SHP77 (cell line): Measurements from ENCODE around the gene HIBCH.
"Not testable (repeated sequence)": the region's sequence is repeated elsewhere in the genome, so short reads cannot be mapped to it uniquely, and the experiment has no call there.

ENCODE experiments used
- DNase-seq, 2 experiments: peaks; one replicate each; lab custom pipeline; 2025; lab: John Stamatoyannopoulos, UW

The HIBCH gene

GRCh38 chr2:190185380-190185779, 134.2 kb downstream of the HIBCH start:
- no peak for DNase-seq

GRCh38 chr2:190184460-190184859, 135.2 kb downstream of the HIBCH start:
- DNase-seq: no peak

GRCh38 chr2:190183539-190183938, 136.1 kb downstream of the HIBCH start:
- DNase-seq: no peak

- no peak for DNase-seq
Measured at GRCh38 chr2:190182071-190182524, 137.5 kb downstream of the HIBCH start.

DNA sequence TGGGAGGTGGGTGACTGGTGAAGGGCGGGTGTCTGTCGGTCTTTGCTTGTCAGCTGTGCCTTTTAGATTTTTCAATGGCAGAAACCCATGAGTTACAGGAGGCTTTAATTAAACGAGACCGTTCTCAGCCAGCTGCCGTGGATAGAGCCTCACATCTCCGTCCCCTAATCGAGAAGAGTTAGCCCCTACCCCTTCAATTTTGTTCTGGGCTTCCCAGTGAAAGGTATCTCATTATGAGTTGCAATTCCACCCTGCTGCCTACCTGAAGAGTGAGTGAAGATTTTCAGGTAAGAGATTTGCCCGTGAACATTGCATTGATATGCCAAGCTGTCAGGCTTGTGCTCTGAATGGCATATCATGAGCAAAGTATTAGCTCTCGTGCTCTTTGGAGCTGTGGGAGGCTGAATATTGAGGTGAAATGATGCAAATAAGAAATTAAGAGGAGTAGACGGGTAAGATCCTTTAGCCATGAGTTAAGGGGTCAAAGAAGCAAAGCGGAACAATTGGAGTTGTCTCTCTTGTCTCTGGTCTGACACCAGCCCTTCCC, 138.4 kb downstream of the HIBCH start:
- DNase-seq: no peak

- DNase-seq: peak; percentile 73 to 82
Measured at GRCh38 chr2:190180313-190181122, 139.1 kb downstream of the HIBCH start.

DNA sequence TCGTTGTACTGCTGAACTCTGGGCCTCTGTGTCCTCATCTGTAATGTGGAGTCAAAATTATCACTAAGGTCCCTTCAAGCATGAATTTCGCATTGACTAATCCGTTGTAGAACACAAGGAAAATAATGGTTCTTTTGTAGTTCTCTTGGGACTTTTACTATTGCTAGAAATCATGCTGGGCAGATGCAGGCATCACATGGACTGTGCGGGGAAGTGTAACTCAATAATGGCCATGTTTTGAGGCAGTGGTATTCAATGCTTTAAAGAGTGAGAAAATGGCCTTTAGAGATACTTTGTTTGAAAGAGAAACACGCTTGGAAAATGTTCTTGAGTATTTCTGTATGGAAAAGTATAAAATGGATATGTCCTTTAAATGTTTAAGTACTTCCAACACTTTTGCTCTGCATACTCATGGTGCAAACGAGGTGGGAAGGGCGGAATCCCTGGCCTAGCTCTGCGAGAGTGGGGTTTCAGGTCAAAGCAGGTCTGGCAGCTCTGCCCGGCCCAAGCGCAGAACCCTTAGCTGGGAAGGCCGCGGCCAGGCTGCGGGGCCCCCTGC, 139.8 kb downstream of the HIBCH start:
- peak in 1 of 2 experiments; percentile 26 for DNase-seq

DNA sequence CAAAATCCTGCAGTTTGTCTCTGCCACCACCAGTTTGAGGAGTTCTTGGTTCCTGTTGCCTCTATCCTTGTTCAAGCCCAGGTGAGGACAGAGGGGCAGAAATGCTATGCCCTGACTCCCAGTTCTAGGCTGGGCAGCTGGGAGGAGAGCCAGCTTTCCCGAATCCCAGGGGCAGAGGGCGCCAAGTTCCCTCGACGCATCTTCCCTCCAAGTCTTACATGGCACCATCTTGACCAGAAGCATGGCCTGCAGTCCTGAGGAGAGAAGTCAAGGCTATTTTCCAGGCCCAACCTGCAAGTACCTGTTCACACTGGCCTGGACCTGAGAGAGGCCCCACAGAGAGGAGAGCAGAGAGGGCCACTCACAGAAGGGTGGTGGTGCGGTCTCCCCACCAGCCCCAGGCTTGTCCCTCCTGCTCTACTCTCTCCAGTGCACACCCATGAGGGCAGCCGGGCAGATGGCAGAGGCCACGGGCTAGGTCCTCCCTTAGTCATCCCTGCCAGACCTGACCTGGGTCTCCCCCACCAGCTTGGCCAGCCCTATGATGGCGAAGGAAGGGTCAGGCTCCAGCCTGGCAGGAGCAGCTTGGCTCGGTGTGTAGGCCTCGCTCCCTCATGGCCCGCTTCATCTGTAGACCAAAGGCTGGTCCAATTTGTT, 141.4 kb downstream of the HIBCH start:
- DNase-seq: no peak

DNA sequence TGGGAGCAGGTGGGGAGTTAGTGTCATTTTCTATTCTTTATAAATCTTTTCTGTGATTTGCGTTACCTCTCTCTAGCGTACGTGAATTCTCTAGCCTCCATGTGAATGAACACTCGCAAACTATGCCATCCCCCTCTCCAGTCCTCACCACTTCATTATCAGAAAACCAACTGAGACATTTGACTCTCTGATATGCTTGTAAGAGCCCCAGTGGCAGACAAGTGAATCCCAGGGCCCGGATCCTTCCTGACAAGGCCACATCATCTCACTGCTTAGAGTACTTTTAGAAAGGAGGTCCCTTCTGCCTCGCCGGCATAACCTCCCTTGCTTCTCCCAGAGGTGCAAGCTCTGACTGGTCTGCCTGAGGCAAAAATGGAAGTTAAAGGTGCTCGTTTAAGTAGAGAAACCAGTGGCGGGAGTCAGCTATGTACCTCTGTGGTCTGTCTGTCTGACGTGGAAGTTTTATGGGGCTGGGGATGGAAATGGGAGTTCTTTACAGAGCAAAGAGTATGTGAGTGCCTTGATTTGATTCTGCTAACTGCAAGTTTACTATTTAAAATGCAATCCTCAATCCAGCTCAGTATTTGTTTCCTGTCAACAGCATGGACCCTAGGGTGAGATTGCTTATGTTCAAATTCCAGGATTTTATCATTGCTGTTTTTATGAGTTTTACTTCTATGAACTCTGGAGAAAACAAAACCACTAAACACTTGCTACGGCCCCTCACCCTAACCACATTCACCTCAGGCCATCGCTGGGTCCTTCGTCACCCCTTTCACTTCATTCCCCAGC, 142.2 kb downstream of the HIBCH start:
- no peak for DNase-seq

DNA sequence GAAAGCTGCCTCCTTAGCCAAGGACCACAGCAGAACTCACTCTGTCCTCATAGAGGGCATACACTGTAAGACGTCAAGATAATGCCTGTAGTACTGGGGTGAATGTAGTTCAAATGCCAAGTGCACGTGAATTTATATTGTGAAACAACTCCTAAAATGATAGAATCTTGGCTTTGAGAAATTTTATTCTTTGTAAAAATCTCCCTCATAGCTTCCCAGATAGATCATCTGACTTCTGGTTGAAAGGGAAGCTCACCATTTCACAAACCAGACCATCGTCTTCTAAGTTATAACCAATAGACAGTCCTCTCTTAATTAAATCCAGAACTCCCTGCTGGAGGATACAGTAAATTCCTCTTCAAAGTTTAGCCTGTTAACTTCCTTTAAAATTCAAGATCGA, 146.2 kb downstream of the HIBCH start:
- DNase-seq: no peak

GRCh38 chr2:190170673-190171072, 149.0 kb downstream of the HIBCH start:
- DNase-seq: no peak

- no peak for DNase-seq
Measured at GRCh38 chr2:190169221-190170072, 150.2 kb downstream of the HIBCH start.

DNA sequence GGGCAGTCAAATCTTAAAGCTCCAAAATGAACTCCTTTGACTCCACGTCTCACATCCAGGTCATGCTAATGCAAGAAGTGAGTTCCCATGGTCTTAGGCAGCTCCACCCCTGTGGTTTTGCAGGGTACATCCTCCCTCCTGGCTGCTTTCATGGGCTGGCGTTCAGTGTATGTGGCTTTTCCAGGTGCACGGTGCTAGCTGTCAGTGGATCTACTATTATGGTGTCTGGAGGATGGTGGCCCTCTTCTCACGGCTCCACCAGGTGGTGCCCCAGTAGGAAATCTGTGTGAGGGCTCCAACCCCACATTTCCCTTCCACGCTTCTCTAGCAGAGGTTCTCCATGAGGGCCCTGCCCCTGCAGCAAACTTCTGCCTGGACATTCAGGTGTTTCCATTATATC, 151.9 kb downstream of the HIBCH start:
- no peak for DNase-seq

DNA sequence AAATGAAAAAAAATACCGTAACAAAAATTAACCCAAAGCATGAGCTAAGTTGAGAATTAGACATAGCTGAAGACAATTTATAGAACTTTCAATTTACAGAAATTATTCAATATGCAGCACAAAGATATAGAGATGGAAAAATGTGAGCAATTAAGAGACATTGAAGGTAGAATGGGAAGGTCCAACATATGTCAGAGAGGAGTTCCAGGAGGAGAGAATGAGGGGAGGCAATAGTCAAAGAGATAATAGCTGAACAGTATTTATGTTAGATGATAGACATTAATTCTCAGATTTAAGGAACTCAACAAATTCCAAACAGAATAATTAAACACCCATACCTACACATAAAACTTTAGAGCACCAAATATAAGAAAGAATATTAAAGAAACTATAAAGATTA, 154.1 kb downstream of the HIBCH start:
- DNase-seq: no peak

- no peak for DNase-seq
Measured at GRCh38 chr2:190162851-190163250, 156.8 kb downstream of the HIBCH start.

GRCh38 chr2:190159453-190159852, 160.2 kb downstream of the HIBCH start:
- DNase-seq: no peak

GRCh38 chr2:190158798-190159434, 160.7 kb downstream of the HIBCH start:
- DNase-seq: no peak

- DNase-seq: not testable (repeated sequence)
Measured at GRCh38 chr2:190157613-190158528, 161.8 kb downstream of the HIBCH start.

DNA sequence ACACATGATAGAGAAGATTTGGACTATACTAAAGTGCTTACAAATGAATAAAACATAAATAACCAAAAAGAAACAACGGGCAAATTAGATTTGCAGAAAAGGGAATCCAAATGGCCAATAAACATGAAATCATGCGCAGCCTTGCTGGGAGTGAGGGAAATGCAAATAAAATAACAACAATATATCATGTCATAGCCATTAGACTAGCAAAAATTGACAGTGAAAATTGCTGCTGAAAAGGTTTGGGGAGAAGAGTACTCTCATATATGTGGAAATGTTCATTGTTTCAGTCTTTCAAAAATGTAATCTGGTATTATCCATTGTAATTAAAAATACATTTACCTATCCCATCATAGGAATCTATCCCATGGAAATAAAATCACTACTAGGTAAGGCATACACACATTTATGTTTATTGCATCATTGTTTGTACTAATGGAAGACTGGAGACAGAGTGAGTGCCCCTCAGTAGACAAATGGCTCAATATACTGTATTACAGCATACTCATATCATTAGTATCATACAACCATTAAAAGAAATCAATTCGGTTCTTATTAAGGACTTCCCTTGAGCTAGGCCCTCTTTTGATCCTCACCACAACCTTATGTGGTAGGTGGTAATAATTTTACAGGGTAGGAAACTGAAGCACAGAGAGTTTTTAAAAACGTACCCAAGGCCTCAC, 163.0 kb downstream of the HIBCH start:
- no peak for DNase-seq
